MM.1S (cell line): ENCODE data around the gene SLC13A5.

Experiments used
- EZH2 ChIP-seq: fragments of 300-600 bp; sonication (generic); optimal IDR thresholded peaks from 2 replicates; pipeline ENCODE3; 2017; ENCODE audit warnings: low read depth, mild to moderate bottlenecking, antibody characterized with exemption, low read length, mixed read lengths
- EZH2phosphoT487 ChIP-seq: fragments of 300-600 bp; sonication (generic); IDR thresholded peaks from 2 replicates; pipeline ENCODE4 v1.6.1; 2018; ENCODE audit warnings: antibody characterized with exemption, low read length
- TF ChIP-seq, protein P1 (sequence below): fragments of 300-600 bp; sonication (generic); IDR thresholded peaks from 2 replicates; pipeline ENCODE4 v1.5.1; 2016; ENCODE audit warnings: antibody characterized with exemption, low read length, mixed read lengths

DNA sequence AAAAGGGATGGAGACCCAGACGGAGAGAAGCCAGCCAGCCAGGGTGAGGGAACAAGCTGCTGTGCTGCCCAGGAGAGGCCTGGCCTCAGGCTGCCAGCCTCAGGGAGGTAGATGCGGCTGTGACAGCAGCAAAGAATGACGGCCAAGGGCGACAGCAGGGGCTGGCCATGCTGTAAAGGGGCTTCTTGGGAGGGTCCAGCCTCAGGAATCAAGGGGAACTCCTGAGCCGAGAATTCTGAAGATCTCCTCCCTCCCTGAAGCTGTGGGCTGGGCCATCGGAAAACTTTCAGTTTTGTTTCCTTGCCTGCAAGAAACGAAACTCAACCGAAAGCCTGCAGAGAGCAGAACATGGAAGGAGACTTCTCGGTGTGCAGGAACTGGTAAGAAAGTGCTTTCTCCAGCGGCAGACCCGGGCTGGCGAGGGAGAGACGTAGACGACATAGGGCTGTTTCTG lies 42.6 kb upstream of the SLC13A5 start, which contains the start of gene XAF1:
- TF ChIP-seq EZH2 (no peak), EZH2phosphoT487 (no peak)
- TF ChIP-seq, protein P1, sequence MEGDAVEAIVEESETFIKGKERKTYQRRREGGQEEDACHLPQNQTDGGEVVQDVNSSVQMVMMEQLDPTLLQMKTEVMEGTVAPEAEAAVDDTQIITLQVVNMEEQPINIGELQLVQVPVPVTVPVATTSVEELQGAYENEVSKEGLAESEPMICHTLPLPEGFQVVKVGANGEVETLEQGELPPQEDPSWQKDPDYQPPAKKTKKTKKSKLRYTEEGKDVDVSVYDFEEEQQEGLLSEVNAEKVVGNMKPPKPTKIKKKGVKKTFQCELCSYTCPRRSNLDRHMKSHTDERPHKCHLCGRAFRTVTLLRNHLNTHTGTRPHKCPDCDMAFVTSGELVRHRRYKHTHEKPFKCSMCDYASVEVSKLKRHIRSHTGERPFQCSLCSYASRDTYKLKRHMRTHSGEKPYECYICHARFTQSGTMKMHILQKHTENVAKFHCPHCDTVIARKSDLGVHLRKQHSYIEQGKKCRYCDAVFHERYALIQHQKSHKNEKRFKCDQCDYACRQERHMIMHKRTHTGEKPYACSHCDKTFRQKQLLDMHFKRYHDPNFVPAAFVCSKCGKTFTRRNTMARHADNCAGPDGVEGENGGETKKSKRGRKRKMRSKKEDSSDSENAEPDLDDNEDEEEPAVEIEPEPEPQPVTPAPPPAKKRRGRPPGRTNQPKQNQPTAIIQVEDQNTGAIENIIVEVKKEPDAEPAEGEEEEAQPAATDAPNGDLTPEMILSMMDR, result no peak
